ENCODE measurements around the gene LRRC59. TPM values are rescaled to one million over a fixed set of nuclear protein-coding genes. Genes with fewer than 3 reads are reported as not detected.

The LRRC59 gene
- total and polyA plus RNA-seq, 2 of the 13 experiments (the other 11 are each of a cell fraction or from before 2014, with no cell fraction given), result 87.3 to 222 TPM

- TF ChIP-seq SOX13 (IDR thresholded peaks at IDR 0.05) (no peak; the same call in 1 of the 2 replicates), SOX13 (CRISPR knock-in tag; conservative IDR thresholded peaks at IDR 0.05 in 1 of 2, IDR thresholded peaks at IDR 0.05 in 1 of 2) (peak in 1 of 2 experiments; percentile 86; a peak in 2 of 4 replicates), ZNF670 (CRISPR knock-in tag; IDR thresholded peaks at IDR 0.05; ENCODE audit: borderline replicate concordance) (peak; percentile 95), ETV6 (CRISPR knock-in tag; conservative IDR thresholded peaks at IDR 0.05) (peak; percentile 98), ZNF414 (CRISPR knock-in tag; IDR thresholded peaks at IDR 0.05) (peak; percentile 98), HNF4A (CRISPR knock-in tag; IDR thresholded peaks at IDR 0.05) (peak; percentile 66), BRF2 (CRISPR knock-in tag; IDR thresholded peaks at IDR 0.05) (peak; percentile 97), ZNF740 (CRISPR knock-in tag; IDR thresholded peaks at IDR 0.05) (peak; percentile 79), MIER3 (CRISPR knock-in tag; IDR thresholded peaks at IDR 0.05; ENCODE audit: borderline replicate concordance) (peak; percentile 100), MYNN (CRISPR knock-in tag; IDR thresholded peaks at IDR 0.05; ENCODE audit: low read depth) (peak; percentile 89), ZNF501 (CRISPR knock-in tag; IDR thresholded peaks at IDR 0.05) (peak; percentile 97), CENPT (CRISPR knock-in tag; IDR thresholded peaks at IDR 0.05; ENCODE audit: low read depth) (peak; percentile 96), MLX (CRISPR knock-in tag; IDR thresholded peaks at IDR 0.05) (peak; percentile 61; the same call in 1 of the 2 replicates), ZNF263 (CRISPR knock-in tag; IDR thresholded peaks at IDR 0.05) (peak; percentile 64; the same call in 1 of the 2 replicates), KAT2B (IDR thresholded peaks at IDR 0.05; ENCODE audit: borderline replicate concordance, low read depth, low read length) (no peak), CHCHD3 (CRISPR knock-in tag; IDR thresholded peaks at IDR 0.05) (peak; percentile 92), ELF3 (CRISPR knock-in tag; IDR thresholded peaks at IDR 0.05) (peak; percentile 98), ZNF468 (CRISPR knock-in tag; IDR thresholded peaks at IDR 0.05) (0 out of 2 replicates have a peak, but pooled peaks have one; percentile 75), GABPB1 (CRISPR knock-in tag; IDR thresholded peaks at IDR 0.05) (peak; percentile 99), ZNF512 (CRISPR knock-in tag; IDR thresholded peaks at IDR 0.05) (peak; percentile 55), SNAPC5 (CRISPR knock-in tag; IDR thresholded peaks at IDR 0.05; ENCODE audit: borderline replicate concordance) (peak; percentile 86), NFYC (CRISPR knock-in tag; IDR thresholded peaks at IDR 0.05) (peak; percentile 57; the same call in 1 of the 2 replicates), ETS1 (CRISPR knock-in tag; IDR thresholded peaks at IDR 0.05) (peak; percentile 95; the same call in 1 of the 2 replicates), MEIS1 (CRISPR knock-in tag; IDR thresholded peaks at IDR 0.05; ENCODE audit: borderline replicate concordance) (peak; percentile 98)
Measured at GRCh38 chr17:50397111-50397918, at the start of gene LRRC59 (continued).

All from HepG2 (cell line).